ENCODE measurements around the gene PPY. TPM values are rescaled to one million over a fixed set of nuclear protein-coding genes. Genes with fewer than 3 reads are reported as not detected.

The PPY gene
- total RNA-seq, 1 donor, result not detected

DNA sequence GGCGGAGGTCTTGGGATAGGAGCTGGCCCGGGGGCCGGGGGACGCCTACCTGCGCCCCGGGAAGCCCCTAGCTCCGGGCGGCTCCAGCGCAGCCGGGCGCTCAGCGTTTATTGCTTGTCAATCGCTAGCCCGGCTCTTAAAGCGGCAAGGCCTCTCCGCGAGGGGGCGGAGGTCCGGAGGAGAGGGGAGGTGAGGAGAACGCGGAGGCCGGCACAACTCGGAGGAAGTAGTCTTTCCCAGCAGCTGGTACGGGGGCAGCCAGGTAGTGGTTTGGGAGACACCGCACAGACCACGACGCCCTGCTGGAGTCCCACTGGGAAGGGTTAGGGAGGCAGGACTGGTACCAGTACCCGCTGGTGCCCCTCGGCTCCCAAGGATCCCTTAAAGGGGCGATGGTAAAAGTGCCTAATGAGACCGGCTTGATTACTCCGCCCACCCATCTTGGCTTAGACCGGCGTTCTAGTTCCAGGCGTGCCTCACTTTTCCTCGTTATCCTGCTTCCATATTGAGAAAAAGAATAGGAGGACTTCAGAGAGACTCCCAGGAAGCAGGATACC, 34.8 kb downstream of the PPY start, which contains the start of gene MPP2:
Gene MPP2, minus strand, starts transcription at position 112 of the 557 bp plus-strand sequence. CDS start 3,076 bp downstream, outside the sequence.
- DNase-seq (ENCODE audit: low read depth), result peak; percentile 72
- TF ChIP-seq, protein P1, sequence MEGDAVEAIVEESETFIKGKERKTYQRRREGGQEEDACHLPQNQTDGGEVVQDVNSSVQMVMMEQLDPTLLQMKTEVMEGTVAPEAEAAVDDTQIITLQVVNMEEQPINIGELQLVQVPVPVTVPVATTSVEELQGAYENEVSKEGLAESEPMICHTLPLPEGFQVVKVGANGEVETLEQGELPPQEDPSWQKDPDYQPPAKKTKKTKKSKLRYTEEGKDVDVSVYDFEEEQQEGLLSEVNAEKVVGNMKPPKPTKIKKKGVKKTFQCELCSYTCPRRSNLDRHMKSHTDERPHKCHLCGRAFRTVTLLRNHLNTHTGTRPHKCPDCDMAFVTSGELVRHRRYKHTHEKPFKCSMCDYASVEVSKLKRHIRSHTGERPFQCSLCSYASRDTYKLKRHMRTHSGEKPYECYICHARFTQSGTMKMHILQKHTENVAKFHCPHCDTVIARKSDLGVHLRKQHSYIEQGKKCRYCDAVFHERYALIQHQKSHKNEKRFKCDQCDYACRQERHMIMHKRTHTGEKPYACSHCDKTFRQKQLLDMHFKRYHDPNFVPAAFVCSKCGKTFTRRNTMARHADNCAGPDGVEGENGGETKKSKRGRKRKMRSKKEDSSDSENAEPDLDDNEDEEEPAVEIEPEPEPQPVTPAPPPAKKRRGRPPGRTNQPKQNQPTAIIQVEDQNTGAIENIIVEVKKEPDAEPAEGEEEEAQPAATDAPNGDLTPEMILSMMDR (IDR thresholded peaks at IDR 0.05; ENCODE audit: insufficient read depth, low read length), result peak; percentile 38
- peak within 1 kb of the TSS; percentile 74 for H3K4me3 ChIP-seq (ENCODE audit: low read depth, low read length)

DNA sequence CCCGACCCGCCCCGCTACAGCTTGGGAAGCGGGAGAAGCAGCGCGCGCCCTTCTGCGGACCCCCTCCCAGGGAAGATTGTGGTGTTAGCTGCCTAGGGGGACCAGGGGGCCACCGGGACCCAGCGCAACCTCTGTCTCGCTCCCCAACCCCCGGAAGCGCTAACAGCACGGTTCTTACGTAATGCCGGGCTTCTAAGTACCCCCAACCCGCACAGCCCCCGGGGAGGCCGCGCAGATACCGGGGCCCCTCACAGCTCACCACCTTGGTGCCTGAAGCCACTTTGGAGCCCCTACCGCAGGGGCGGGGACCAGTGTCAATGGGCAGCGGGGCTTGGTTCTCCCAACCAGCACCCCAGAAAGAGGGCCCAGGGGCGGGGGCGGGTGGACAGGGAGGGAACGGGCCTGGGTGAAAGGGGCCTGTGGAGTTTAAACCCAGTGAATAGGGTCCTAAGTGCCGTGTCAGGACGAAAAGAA, 35.3 kb downstream of the PPY start:
- peak overlapping the region; percentile 74 for H3K4me3 ChIP-seq (ENCODE audit: low read depth, low read length)
- TF ChIP-seq, protein P1 (IDR thresholded peaks at IDR 0.05; ENCODE audit: insufficient read depth, low read length), result no peak
- no peak for DNase-seq (ENCODE audit: low read depth)

DNA sequence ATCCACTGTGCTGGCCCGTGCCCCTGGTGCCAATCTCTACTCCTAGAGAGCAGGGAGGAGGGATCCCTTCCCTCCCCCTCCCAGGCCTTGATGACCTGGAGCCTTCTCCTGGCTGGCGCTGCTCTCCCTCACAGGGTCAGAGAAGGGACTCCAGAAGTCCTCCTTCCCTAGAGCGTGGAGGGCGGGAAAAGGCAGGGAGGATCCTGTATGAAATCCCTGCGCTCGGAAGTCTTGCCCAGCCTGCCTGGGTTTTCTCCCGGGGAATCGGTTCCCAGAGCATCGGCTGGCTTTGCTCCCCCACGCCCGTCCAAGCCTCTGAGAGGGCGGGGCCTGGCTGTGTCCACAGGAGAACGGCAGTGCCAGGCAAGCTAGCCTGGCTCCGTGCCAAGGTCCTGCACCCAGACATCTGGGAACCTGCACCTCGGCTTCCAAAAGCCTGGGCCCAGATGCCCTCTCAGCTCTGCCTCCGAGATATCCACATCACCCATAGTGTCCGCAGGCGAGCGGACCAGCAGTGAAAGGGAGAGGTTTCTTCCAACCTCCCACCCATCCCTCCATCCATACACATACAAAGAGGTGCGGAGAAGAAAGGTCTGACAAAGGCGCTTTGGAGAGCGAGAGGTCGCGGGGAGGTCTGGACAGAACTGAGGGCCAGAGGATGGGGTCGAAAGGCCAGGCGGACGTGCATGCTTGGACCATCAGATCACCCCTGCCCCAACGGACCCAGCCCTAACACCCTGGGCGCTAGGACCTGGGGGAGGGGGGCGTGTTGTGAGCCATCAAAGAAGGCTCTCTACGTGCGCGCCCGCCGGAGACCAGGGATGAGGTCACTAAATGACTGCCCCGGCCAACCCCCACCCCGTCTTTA, 36.1 kb downstream of the PPY start:
- peak; percentile 58 for DNase-seq (ENCODE audit: low read depth)
- peak overlapping the region; percentile 74 for H3K4me3 ChIP-seq (ENCODE audit: low read depth, low read length)
- TF ChIP-seq, protein P1 (IDR thresholded peaks at IDR 0.05; ENCODE audit: insufficient read depth, low read length), result no peak

DNA sequence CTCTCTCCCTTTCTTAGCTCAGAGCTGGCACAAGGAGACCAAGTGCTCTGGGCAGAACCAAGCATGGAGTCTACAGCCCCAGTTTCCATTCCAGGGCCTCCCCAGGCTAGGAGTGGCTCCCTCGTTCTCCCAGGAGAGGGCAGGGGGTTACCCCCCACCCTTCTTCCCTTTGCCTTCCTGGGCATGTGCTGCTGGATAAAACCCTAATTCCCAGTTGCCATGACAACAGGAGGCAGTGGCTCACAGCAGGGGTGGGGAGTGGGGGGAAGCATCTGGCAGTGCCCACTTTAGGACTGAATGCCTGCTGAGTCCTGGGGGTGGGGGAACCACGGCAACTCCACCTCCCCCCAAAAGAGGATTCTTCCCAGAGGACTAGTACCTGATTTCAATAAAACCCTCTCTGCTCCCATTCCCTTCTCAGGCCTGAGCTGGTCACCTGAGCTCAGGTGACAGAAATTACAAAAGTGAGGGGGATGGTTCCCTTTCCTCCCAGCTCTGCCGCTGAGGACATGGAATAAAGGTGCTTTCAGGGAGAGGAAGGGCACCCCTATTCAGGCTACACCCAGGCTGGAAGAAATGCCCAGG, 36.8 kb downstream of the PPY start:
- TF ChIP-seq, protein P1 (IDR thresholded peaks at IDR 0.05; ENCODE audit: insufficient read depth, low read length), result no peak
- no peak overlapping the region for H3K4me3 ChIP-seq (ENCODE audit: low read depth, low read length)
- DNase-seq (ENCODE audit: low read depth), result no peak

DNA sequence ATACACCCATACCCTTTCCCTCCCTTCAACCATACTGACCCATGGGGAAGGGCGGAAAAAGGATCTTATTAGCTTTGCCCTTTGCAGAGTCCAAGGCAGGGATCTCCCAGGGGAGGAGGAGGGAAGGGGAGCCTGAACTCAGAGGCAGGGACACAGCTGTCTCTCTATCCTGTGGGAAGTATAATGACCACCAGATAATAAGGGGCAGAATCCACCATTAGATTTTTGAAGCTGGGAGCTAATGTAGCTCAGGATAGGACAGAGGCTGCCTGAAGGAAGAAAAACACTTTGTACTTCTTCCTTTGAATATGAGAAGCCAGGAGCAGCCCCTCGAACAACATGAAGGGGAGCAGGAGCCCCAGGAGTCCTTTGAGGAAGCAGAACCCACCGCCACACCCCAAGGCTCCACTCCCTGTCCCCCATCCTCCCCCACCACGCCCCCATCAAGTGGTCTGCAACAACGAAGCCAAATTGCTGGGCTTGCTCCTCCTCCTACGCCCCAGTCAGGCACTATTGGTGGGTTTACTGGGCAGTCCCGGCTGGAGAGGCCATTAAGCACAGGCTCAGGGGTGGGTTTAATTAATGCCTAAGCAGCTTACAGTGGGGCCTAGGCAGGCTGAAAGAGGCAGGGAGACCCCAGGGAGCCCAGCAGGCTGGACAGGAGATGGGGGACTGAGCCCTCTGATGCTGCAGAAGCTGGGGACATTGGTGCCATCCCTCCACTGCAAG, 40.3 kb downstream of the PPY start:
- DNase-seq (ENCODE audit: low read depth), result no peak
- H3K4me3 ChIP-seq (ENCODE audit: low read depth, low read length), result no peak overlapping the region
- TF ChIP-seq, protein P1 (IDR thresholded peaks at IDR 0.05; ENCODE audit: insufficient read depth, low read length), result no peak

Measured in fibroblast of the aortic adventitia (primary cell).